HL-60/S4 treated with phorbol 12-myristate 13-acetate at 8.2 ng/mL for 4 days and 3 days (cell line): Measurements from ENCODE around the gene LRRTM4.

ENCODE experiments used
- in situ Hi-C: fragments of 300-500 bp; cut with MboI; formaldehyde crosslinking; loops from 2 replicates; pipeline ENCODE4 v1.15.0; 2022; ENCODE audit warnings: low sequenced_read_pairs

The LRRTM4 gene

GRCh38 chr2:77009307-77009706 is 512.9 kb downstream of the LRRTM4 start:
- in situ Hi-C loops, result no loop called here

- in situ Hi-C loops, result no loop called here
These were observed 513.3 kb downstream of the LRRTM4 start for GRCh38 chr2:77008853-77009252.

- in situ Hi-C loops, result no loop called here
These were observed 514.5 kb downstream of the LRRTM4 start for GRCh38 chr2:77007686-77008085.

GRCh38 chr2:77005522-77005921 is 516.7 kb downstream of the LRRTM4 start:
- in situ Hi-C loops, result no loop called here

- in situ Hi-C loops, result no loop called here
These were observed 520.3 kb downstream of the LRRTM4 start for GRCh38 chr2:77001895-77002294.

GRCh38 chr2:76998704-76999103 is 523.5 kb downstream of the LRRTM4 start:
- in situ Hi-C loops, result no loop called here

- in situ Hi-C loops, result no loop called here
These were observed 524.0 kb downstream of the LRRTM4 start for GRCh38 chr2:76998152-76998551.

GRCh38 chr2:76997296-76997695 is 524.9 kb downstream of the LRRTM4 start:
- in situ Hi-C loops, result no loop called here

- in situ Hi-C loops, result no loop called here
These were observed 536.6 kb downstream of the LRRTM4 start for GRCh38 chr2:76985387-76986136.

- in situ Hi-C loops, result no loop called here
These were observed 537.8 kb downstream of the LRRTM4 start for GRCh38 chr2:76984359-76984758.

- in situ Hi-C loops, result no loop called here
These were observed 541.9 kb downstream of the LRRTM4 start for GRCh38 chr2:76980067-76980787.

GRCh38 chr2:76977846-76978727 is 544.1 kb downstream of the LRRTM4 start:
- in situ Hi-C loops, result no loop called here

GRCh38 chr2:76975752-76976151 is 546.4 kb downstream of the LRRTM4 start:
- in situ Hi-C loops, result no loop called here

- in situ Hi-C loops, result no loop called here
These were observed 548.6 kb downstream of the LRRTM4 start for GRCh38 chr2:76973610-76974009.

- in situ Hi-C loops, result no loop called here
These were observed 556.4 kb downstream of the LRRTM4 start for GRCh38 chr2:76965772-76966171.

GRCh38 chr2:76958749-76959148 is 563.4 kb downstream of the LRRTM4 start:
- in situ Hi-C loops, result no loop called here

- in situ Hi-C loops, result no loop called here
These were observed 568.3 kb downstream of the LRRTM4 start for GRCh38 chr2:76953733-76954347.

GRCh38 chr2:76946631-76947145 is 575.5 kb downstream of the LRRTM4 start:
- in situ Hi-C loops, result no loop called here

- in situ Hi-C loops, result no loop called here
These were observed 581.6 kb downstream of the LRRTM4 start for GRCh38 chr2:76940559-76940958.

- in situ Hi-C loops, result no loop called here
These were observed 584.0 kb downstream of the LRRTM4 start for GRCh38 chr2:76938153-76938552.

GRCh38 chr2:76932550-76932949 is 589.6 kb downstream of the LRRTM4 start:
- in situ Hi-C loops, result no loop called here
